Measurements from ENCODE around the gene HS3ST6.
"Not testable (repeated sequence)": the region's sequence is repeated elsewhere in the genome, so short reads cannot be mapped to it uniquely, and the experiment has no call there.

HS3ST6 gene

GRCh38 chr16:1918351-1919326, at the start of gene HS3ST6:
TSS of gene HS3ST6 (minus strand) at chr16:1918415. CDS start at chr16:1918323, 92 bp downstream.
- no peak within 1 kb of the TSS for H3K27ac ChIP-seq (ENCODE audit: low read length)
- no peaks in the 10 kb centered on the region for H3K9me3 ChIP-seq (ENCODE audit: insufficient read depth, low read depth, low read length)
- H3K9ac ChIP-seq (ENCODE audit: low read depth, low read length) = no peak within 1 kb of the TSS
- no peaks in the 10 kb centered on the region for H3K36me3 ChIP-seq (ENCODE audit: insufficient read depth, low read depth, low read length)
- H3K27me3 ChIP-seq (ENCODE audit: insufficient read depth, low read length) = peaks cover 97% of the 10 kb centered on the region
- H3K4me3 ChIP-seq (ENCODE audit: low read length) = peak within 1 kb of the TSS; percentile 43; the same call in 1 of the 2 replicates
- no peaks in the 10 kb centered on the region; the same call in 1 of the 2 replicates for H3K4me1 ChIP-seq (ENCODE audit: insufficient read depth, low read length)

GRCh38 chr16:1966460-1966859, 48.2 kb upstream of the HS3ST6 start, which contains the start of gene RNF151:
TSS of gene RNF151 (plus strand) at chr16:1966856. CDS start at chr16:1966882, 26 bp downstream.
- peak within 1 kb of the TSS; percentile 92 for H3K4me3 ChIP-seq (ENCODE audit: low read length)
- peak within 1 kb of the TSS; percentile 99; the same call in 1 of the 2 replicates for H3K9ac ChIP-seq (ENCODE audit: low read depth, low read length)
- H3K4me1 ChIP-seq (ENCODE audit: insufficient read depth, low read length) = peaks cover 5% of the 10 kb centered on the region; the same call in 1 of the 2 replicates
- H3K27ac ChIP-seq (ENCODE audit: low read length) = no peak within 1 kb of the TSS
- H3K9me3 ChIP-seq (ENCODE audit: insufficient read depth, low read depth, low read length) = no peaks in the 10 kb centered on the region
- peaks cover 28% of the 10 kb centered on the region for H3K36me3 ChIP-seq (ENCODE audit: insufficient read depth, low read depth, low read length)
- no peaks in the 10 kb centered on the region for H3K27me3 ChIP-seq (ENCODE audit: insufficient read depth, low read length)

- Histone ChIP-seq H3K9me3 (ENCODE audit: insufficient read depth, low read depth, low read length) (no peaks in the 10 kb centered on the region), H3K36me3 (ENCODE audit: insufficient read depth, low read depth, low read length) (peaks cover 33% of the 10 kb centered on the region), H3K4me1 (ENCODE audit: insufficient read depth, low read length) (peaks cover 5% of the 10 kb centered on the region; the same call in 1 of the 2 replicates), H3K27me3 (ENCODE audit: insufficient read depth, low read length) (no peaks in the 10 kb centered on the region), H3K4me3 (ENCODE audit: low read length) (peak overlapping the region; percentile 92), H3K27ac (ENCODE audit: low read length) (peak overlapping the region; percentile 81), H3K9ac (ENCODE audit: low read depth, low read length) (peak overlapping the region; percentile 99)
These were observed 47.3 kb upstream of the HS3ST6 start for GRCh38 chr16:1965396-1966001.

GRCh38 chr16:1964506-1965395, 46.5 kb upstream of the HS3ST6 start, which contains the start of gene RPS2:
TSS of gene RPS2 (minus strand) at chr16:1964826. CDS start at chr16:1964625, 201 bp downstream.
- Histone ChIP-seq H3K9me3 (ENCODE audit: insufficient read depth, low read depth, low read length) (no peaks in the 10 kb centered on the region), H3K27ac (ENCODE audit: low read length) (peak within 1 kb of the TSS; percentile 81), H3K36me3 (ENCODE audit: insufficient read depth, low read depth, low read length) (peaks cover 33% of the 10 kb centered on the region), H3K4me1 (ENCODE audit: insufficient read depth, low read length) (peaks cover 5% of the 10 kb centered on the region; the same call in 1 of the 2 replicates), H3K4me3 (ENCODE audit: low read length) (peak within 1 kb of the TSS; percentile 92), H3K27me3 (ENCODE audit: insufficient read depth, low read length) (no peaks in the 10 kb centered on the region), H3K9ac (ENCODE audit: low read depth, low read length) (peak within 1 kb of the TSS; percentile 99)

- Histone ChIP-seq H3K4me1 (ENCODE audit: insufficient read depth, low read length) (peaks cover 7% of the 10 kb centered on the region; the same call in 1 of the 2 replicates), H3K4me3 (ENCODE audit: low read length) (peak overlapping the region; percentile 92), H3K27me3 (ENCODE audit: insufficient read depth, low read length) (peaks cover 1% of the 10 kb centered on the region; the same call in 1 of the 2 replicates), H3K9ac (ENCODE audit: low read depth, low read length) (peak overlapping the region; percentile 99), H3K36me3 (ENCODE audit: insufficient read depth, low read depth, low read length) (peaks cover 33% of the 10 kb centered on the region), H3K27ac (ENCODE audit: low read length) (peak overlapping the region; percentile 66), H3K9me3 (ENCODE audit: insufficient read depth, low read depth, low read length) (no peaks in the 10 kb centered on the region)
These were observed 45.7 kb upstream of the HS3ST6 start for GRCh38 chr16:1963806-1964505.

- not testable (repeated sequence) for H3K9me3 ChIP-seq (ENCODE audit: insufficient read depth, low read depth, low read length); H3K4me1 ChIP-seq (ENCODE audit: insufficient read depth, low read length); H3K27me3 ChIP-seq (ENCODE audit: insufficient read depth, low read length); H3K27ac ChIP-seq (ENCODE audit: low read length)
- Histone ChIP-seq H3K4me3 (ENCODE audit: low read length) (peak overlapping the region; percentile 92), H3K36me3 (ENCODE audit: insufficient read depth, low read depth, low read length) (peaks cover 33% of the 10 kb centered on the region), H3K9ac (ENCODE audit: low read depth, low read length) (peak overlapping the region; percentile 99)
These were observed 44.2 kb upstream of the HS3ST6 start for GRCh38 chr16:1962161-1963153.

- Histone ChIP-seq H3K27me3 (ENCODE audit: insufficient read depth, low read length) (peaks cover 5% of the 10 kb centered on the region; the same call in 1 of the 2 replicates), H3K9me3 (ENCODE audit: insufficient read depth, low read depth, low read length) (no peaks in the 10 kb centered on the region), H3K4me1 (ENCODE audit: insufficient read depth, low read length) (peaks cover 8% of the 10 kb centered on the region; the same call in 1 of the 2 replicates), H3K4me3 (ENCODE audit: low read length) (peak overlapping the region; percentile 10; the same call in 1 of the 2 replicates), H3K9ac (ENCODE audit: low read depth, low read length) (peak overlapping the region; percentile 99; the same call in 1 of the 2 replicates), H3K27ac (ENCODE audit: low read length) (no peak overlapping the region), H3K36me3 (ENCODE audit: insufficient read depth, low read depth, low read length) (peaks cover 33% of the 10 kb centered on the region)
These were observed 43.4 kb upstream of the HS3ST6 start for GRCh38 chr16:1961651-1962067.

GRCh38 chr16:1960665-1961630, 42.7 kb upstream of the HS3ST6 start:
- Histone ChIP-seq H3K4me1 (ENCODE audit: insufficient read depth, low read length) (peaks cover 8% of the 10 kb centered on the region; the same call in 1 of the 2 replicates), H3K9me3 (ENCODE audit: insufficient read depth, low read depth, low read length) (no peaks in the 10 kb centered on the region), H3K27ac (ENCODE audit: low read length) (no peak overlapping the region), H3K4me3 (ENCODE audit: low read length) (peak overlapping the region; percentile 87), H3K9ac (ENCODE audit: low read depth, low read length) (peak overlapping the region; percentile 96; the same call in 1 of the 2 replicates), H3K36me3 (ENCODE audit: insufficient read depth, low read depth, low read length) (peaks cover 33% of the 10 kb centered on the region), H3K27me3 (ENCODE audit: insufficient read depth, low read length) (peaks cover 5% of the 10 kb centered on the region; the same call in 1 of the 2 replicates)

Data from iPS-20b (cell line).